Mesenchymal stem cell (in vitro differentiated cells and primary cell): ENCODE results near the gene CCDC188.

Experiments used
- DNase-seq: peaks from one replicate; pipeline ENCODE4 v3.0.0-alpha.2; 2013
- H2AFZ ChIP-seq: one replicate; pipeline ENCODE4 v1.6.1; 2013; ENCODE audit warnings: low read depth, mild to moderate bottlenecking, control low read depth, inconsistent platforms, low read length, moderate library complexity
- H2AK5ac ChIP-seq: 2 replicates; pipeline ENCODE4 v1.6.1; 2013; ENCODE audit warnings: low read length, moderate library complexity, mild to moderate bottlenecking, inconsistent platforms; ENCODE audit not compliant: severe bottlenecking
- H2BK120ac ChIP-seq: one replicate; pipeline ENCODE4 v1.6.1; 2013; ENCODE audit warnings: low read depth, mild to moderate bottlenecking, inconsistent platforms, low read length, moderate library complexity
- H2BK12ac ChIP-seq, 2 experiments: one replicate each; pipeline ENCODE4 v1.6.1; 2013; ENCODE audit warnings: inconsistent platforms in 2 of 2, low read length in 2 of 2, mild to moderate bottlenecking in 2 of 2, moderate library complexity in 2 of 2, control low read depth in 1 of 2
- H2BK15ac ChIP-seq: one replicate; pipeline ENCODE4 v1.6.1; 2013; ENCODE audit warnings: mild to moderate bottlenecking, low read depth, inconsistent platforms; ENCODE audit not compliant: poor library complexity, severe bottlenecking
- H2BK5ac ChIP-seq: 2 replicates; pipeline ENCODE4 v1.6.1; 2013; ENCODE audit warnings: low read depth, mild to moderate bottlenecking, low read length, control low read depth, inconsistent platforms; ENCODE audit not compliant: poor library complexity, severe bottlenecking
- H3K14ac ChIP-seq, 2 experiments: one replicate each; pipeline ENCODE4 v1.6.1; 2013; ENCODE audit warnings: inconsistent platforms in 2 of 2, low read length in 2 of 2, control low read depth in 1 of 2, mild to moderate bottlenecking in 1 of 2, moderate library complexity in 1 of 2
- H3K18ac ChIP-seq, 2 experiments: one replicate each; pipeline ENCODE4 v1.6.1; 2013; ENCODE audit warnings: inconsistent platforms in 2 of 2, low read length in 2 of 2, control low read depth in 1 of 2, low read depth in 1 of 2, mild to moderate bottlenecking in 1 of 2
- H3K23ac ChIP-seq, 2 experiments: one replicate each; pipeline ENCODE4 v1.6.1; 2013; ENCODE audit warnings: inconsistent platforms in 2 of 2, low read length in 2 of 2, mild to moderate bottlenecking in 2 of 2, moderate library complexity in 2 of 2, control low read depth in 1 of 2
- H3K27ac ChIP-seq: 2 replicates; pipeline ENCODE4 v1.5.1; 2013; ENCODE audit warnings: mild to moderate bottlenecking, moderate library complexity, low read length, control low read depth, inconsistent platforms; ENCODE audit not compliant: poor library complexity, severe bottlenecking
- H3K27me3 ChIP-seq, 2 experiments: 2 replicates each; pipeline versions ENCODE4 v1.6.1 to v1.7.0; 2013; ENCODE audit warnings: low read length in 2 of 2, mild to moderate bottlenecking in 2 of 2, moderate library complexity in 2 of 2, control low read depth in 1 of 2, inconsistent platforms in 1 of 2; ENCODE audit not compliant: control insufficient read depth in 1 of 2, insufficient read depth in 1 of 2
- H3K36me3 ChIP-seq, 2 experiments: 2 replicates each; pipeline versions ENCODE4 v1.6.1 to v1.7.0; 2013; ENCODE audit warnings: low read length in 2 of 2, control low read depth in 1 of 2, inconsistent platforms in 1 of 2, low read depth in 1 of 2, mild to moderate bottlenecking in 1 of 2; ENCODE audit not compliant: insufficient read depth in 2 of 2, control insufficient read depth in 1 of 2
- H3K4ac ChIP-seq, 2 experiments: one replicate each; pipeline ENCODE4 v1.6.1; 2013; ENCODE audit warnings: inconsistent platforms in 2 of 2, low read length in 2 of 2, mild to moderate bottlenecking in 2 of 2, moderate library complexity in 2 of 2, control low read depth in 1 of 2, low read depth in 1 of 2
- H3K4me1 ChIP-seq: 2 replicates; pipeline ENCODE4 v1.6.1; 2013; ENCODE audit warnings: low read depth, low read length, control low read depth; ENCODE audit not compliant: control insufficient read depth, insufficient read depth
- H3K4me2 ChIP-seq: 2 replicates; pipeline ENCODE4 v1.6.1; 2013; ENCODE audit warnings: low read length, mild to moderate bottlenecking, inconsistent platforms; ENCODE audit not compliant: poor library complexity, severe bottlenecking
- H3K4me3 ChIP-seq, 2 experiments: 2 replicates each; pipeline versions ENCODE4 v1.5.1 to v1.7.0; 2013; ENCODE audit warnings: low read length in 2 of 2, mild to moderate bottlenecking in 2 of 2, control low read depth in 1 of 2, low read depth in 1 of 2; ENCODE audit not compliant: insufficient read depth in 1 of 2
- H3K79me1 ChIP-seq: replicated peaks from 2 replicates; pipeline ENCODE4 v1.6.1; 2013; ENCODE audit warnings: mild to moderate bottlenecking, control low read depth, low read length, inconsistent platforms; ENCODE audit not compliant: poor library complexity, severe bottlenecking
- H3K9ac ChIP-seq: 2 replicates; pipeline ENCODE4 v1.7.0; 2013; ENCODE audit warnings: mild to moderate bottlenecking, low read length, moderate library complexity
- H3K9me3 ChIP-seq: 2 replicates; pipeline ENCODE4 v1.7.0; 2013; ENCODE audit warnings: mild to moderate bottlenecking, low read length; ENCODE audit not compliant: control insufficient read depth
- H4K8ac ChIP-seq: one replicate; pipeline ENCODE4 v1.6.1; 2013; ENCODE audit warnings: inconsistent platforms, mild to moderate bottlenecking, low read length, moderate library complexity
- H4K91ac ChIP-seq: one replicate; pipeline ENCODE4 v1.6.1; 2013; ENCODE audit warnings: mild to moderate bottlenecking, low read length, inconsistent platforms
- WGBS: methylation state at CpG from one replicate; pipeline ENCODE4 v1.1.7; 2013; ENCODE audit warnings: mixed read lengths; 5-methylcytosine and 5-hydroxymethylcytosine counted together

CCDC188 gene

GRCh38 chr22:20114506-20115475, 36.1 kb downstream of the CCDC188 start:
- Histone ChIP-seq H3K14ac (no peak overlapping the region), H3K9ac (peak overlapping the region; percentile 98), H3K79me1 (peaks cover 41% of the 10 kb centered on the region), H3K4me2 (no peak overlapping the region), H2AK5ac (no peak overlapping the region), H2BK5ac (no peak overlapping the region), H3K36me3 (peaks cover 65 to 73% of the 10 kb centered on the region in 2 experiments), H3K18ac (no peak overlapping the region), H2BK15ac (no peak overlapping the region), H2AFZ (no peak overlapping the region), H4K8ac (no peak overlapping the region), H2BK12ac (no peak overlapping the region), H3K4me3 (no peak overlapping the region), H3K9me3 (no peaks in the 10 kb centered on the region), H3K23ac (peak overlapping the region in 1 of 2 experiments; percentile 16), H2BK120ac (no peak overlapping the region), H3K27ac (no peak overlapping the region), H3K27me3 (no peaks in the 10 kb centered on the region), H3K4me1 (peaks cover 31% of the 10 kb centered on the region), H3K4ac (peak overlapping the region in 1 of 2 experiments; percentile 15), H4K91ac (peak overlapping the region; percentile 31)
- WGBS: 96% methylated on average over 36 of the region's 36 CpGs
- no peak for DNase-seq

GRCh38 chr22:20113551-20114310, 37.1 kb downstream of the CCDC188 start:
- no peak overlapping the region for H3K4ac ChIP-seq
- no peak overlapping the region for H3K23ac ChIP-seq
- no peak overlapping the region for H3K14ac ChIP-seq
- H2BK5ac ChIP-seq: no peak overlapping the region
- no peaks in the 10 kb centered on the region for H3K27me3 ChIP-seq
- no peak overlapping the region for H2AFZ ChIP-seq
- no peak overlapping the region for H2BK120ac ChIP-seq
- H4K91ac ChIP-seq: no peak overlapping the region
- no peak overlapping the region for H3K4me3 ChIP-seq
- H3K79me1 ChIP-seq: peaks cover 41% of the 10 kb centered on the region
- peak overlapping the region; percentile 6 for H3K9ac ChIP-seq
- no peak overlapping the region for H2AK5ac ChIP-seq
- 96% methylated on average over 19 of the region's 19 CpGs for WGBS
- H3K4me2 ChIP-seq: no peak overlapping the region
- H3K4me1 ChIP-seq: peaks cover 28% of the 10 kb centered on the region
- peak overlapping the region; percentile 70 for H4K8ac ChIP-seq
- no peak for DNase-seq
- H2BK15ac ChIP-seq: no peak overlapping the region
- no peak overlapping the region for H2BK12ac ChIP-seq
- H3K36me3 ChIP-seq: peaks cover 68 to 76% of the 10 kb centered on the region in 2 experiments
- H3K27ac ChIP-seq: no peak overlapping the region
- no peaks in the 10 kb centered on the region for H3K9me3 ChIP-seq
- H3K18ac ChIP-seq: no peak overlapping the region

- no peak for DNase-seq
- H2AK5ac ChIP-seq: no peak overlapping the region
- H2BK15ac ChIP-seq: no peak overlapping the region
These were observed 38.0 kb downstream of the CCDC188 start for GRCh38 chr22:20112623-20113511.

More at GRCh38 chr22:20112623-20113511, 38.0 kb downstream of the CCDC188 start:
- Histone ChIP-seq H3K4me3 (no peak overlapping the region), H3K23ac (no peak overlapping the region), H3K18ac (no peak overlapping the region), H3K79me1 (peaks cover 44% of the 10 kb centered on the region), H4K91ac (peak overlapping the region; percentile 29), H3K14ac (no peak overlapping the region), H3K27ac (no peak overlapping the region), H3K4me1 (peaks cover 26% of the 10 kb centered on the region), H3K9me3 (no peaks in the 10 kb centered on the region), H3K27me3 (no peaks in the 10 kb centered on the region), H2BK5ac (no peak overlapping the region), H3K9ac (peak overlapping the region; percentile 19), H3K4ac (no peak overlapping the region), H2BK120ac (no peak overlapping the region), H2BK12ac (no peak overlapping the region), H3K36me3 (peaks cover 77 to 84% of the 10 kb centered on the region in 2 experiments), H4K8ac (peak overlapping the region; percentile 21), H2AFZ (no peak overlapping the region), H3K4me2 (no peak overlapping the region)
- 95% methylated on average over 24 of the region's 26 CpGs for WGBS
